MM.1S (cell line): ENCODE results near the gene VEZT.

Source experiments
- DNase-seq: peaks from one replicate; pipeline ENCODE4 v3.0.0-alpha.2; 2015
- H2AFZ ChIP-seq: fragments of 300-600 bp; sonication (generic); 2 replicates; pipeline ENCODE4 v1.6.0; 2016; ENCODE audit warnings: antibody characterized with exemption, low read length
- H3F3A ChIP-seq: fragments of 300-600 bp; sonication (generic); 2 replicates; pipeline ENCODE4 v1.6.1; 2016; ENCODE audit warnings: mild to moderate bottlenecking, antibody characterized with exemption, low read length, moderate library complexity, mixed read lengths; ENCODE audit not compliant: insufficient read depth
- H3K27ac ChIP-seq: fragments of 300-600 bp; sonication (generic); 2 replicates; pipeline ENCODE4 v1.5.1; 2016; ENCODE audit warnings: mild to moderate bottlenecking, low read length
- H3K27me3 ChIP-seq: fragments of 300-600 bp; sonication (generic); replicated peaks from 2 replicates; pipeline ENCODE4 v1.6.0; 2016; ENCODE audit warnings: low read length; ENCODE audit not compliant: insufficient read depth
- H3K36me3 ChIP-seq: fragments of 300-600 bp; sonication (generic); replicated peaks from 2 replicates; pipeline ENCODE4 v1.6.1; 2016; ENCODE audit warnings: mild to moderate bottlenecking, low read length, mixed read lengths; ENCODE audit not compliant: insufficient read depth
- H3K4me1 ChIP-seq: fragments of 300-600 bp; sonication (generic); 2 replicates; pipeline ENCODE4 v1.6.1; 2016; ENCODE audit warnings: low read length, mixed read lengths
- H3K4me2 ChIP-seq: fragments of 300-600 bp; sonication (generic); 2 replicates; pipeline ENCODE4 v1.6.0; 2016; ENCODE audit warnings: low read depth, low read length
- H3K4me3 ChIP-seq: fragments of 300-600 bp; sonication (generic); 2 replicates; pipeline ENCODE4 v1.5.1; 2016; ENCODE audit warnings: low read length, mixed read lengths
- H3K79me2 ChIP-seq: fragments of 300-600 bp; sonication (generic); 2 replicates; pipeline ENCODE4 v1.6.1; 2016; ENCODE audit warnings: mixed run types, low read length, mixed read lengths
- H3K9ac ChIP-seq: fragments of 300-600 bp; sonication (generic); 2 replicates; pipeline ENCODE4 v1.6.1; 2016; ENCODE audit warnings: low read length, mixed read lengths
- H3K9me2 ChIP-seq: fragments of 300-600 bp; sonication (generic); replicated peaks from 2 replicates; pipeline ENCODE4 v1.6.1; 2016; ENCODE audit warnings: mild to moderate bottlenecking, low read length, mixed read lengths; ENCODE audit not compliant: insufficient read depth
- H3K9me3 ChIP-seq: fragments of 300-600 bp; sonication (generic); replicated peaks from 2 replicates; pipeline ENCODE4 v1.6.1; 2016; ENCODE audit warnings: mild to moderate bottlenecking, low read length, mixed read lengths; ENCODE audit not compliant: insufficient read depth
- H4K20me1 ChIP-seq: fragments of 300-600 bp; sonication (generic); 2 replicates; pipeline ENCODE4 v1.6.1; 2016; ENCODE audit warnings: mild to moderate bottlenecking, low read length, moderate library complexity, mixed read lengths; ENCODE audit not compliant: insufficient read depth
- EZH2 ChIP-seq: fragments of 300-600 bp; sonication (generic); optimal IDR thresholded peaks from 2 replicates; pipeline ENCODE3; 2017; ENCODE audit warnings: low read depth, mild to moderate bottlenecking, antibody characterized with exemption, low read length, mixed read lengths
- EZH2phosphoT487 ChIP-seq: fragments of 300-600 bp; sonication (generic); IDR thresholded peaks from 2 replicates; pipeline ENCODE4 v1.6.1; 2018; ENCODE audit warnings: antibody characterized with exemption, low read length
- TF ChIP-seq, protein P1 (sequence below): fragments of 300-600 bp; sonication (generic); IDR thresholded peaks from 2 replicates; pipeline ENCODE4 v1.5.1; 2016; ENCODE audit warnings: antibody characterized with exemption, low read length, mixed read lengths

The VEZT gene

DNA sequence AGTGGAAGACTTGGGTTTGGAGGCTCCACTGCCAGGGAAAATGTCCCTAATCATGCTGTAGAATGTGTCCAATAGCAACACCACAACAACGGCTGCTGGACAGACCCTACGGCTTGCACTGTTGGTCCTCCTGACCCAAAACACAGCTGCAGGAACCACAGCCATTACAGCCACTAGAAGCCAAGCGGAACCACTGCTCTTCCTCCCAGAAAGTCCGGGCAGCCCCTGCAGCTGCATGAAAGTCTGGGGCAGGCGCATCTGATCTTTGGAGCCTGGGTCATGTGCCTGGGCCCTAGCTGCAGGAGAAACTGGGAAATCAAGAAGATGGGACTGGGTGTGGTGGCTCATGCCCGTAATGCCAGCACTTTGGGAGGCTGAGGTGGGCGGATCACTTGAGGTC lies 131.7 kb downstream of the VEZT start:
- H3K79me2 ChIP-seq: no peaks in the 10 kb centered on the region
- no peak overlapping the region for H3K9ac ChIP-seq
- H3K9me2 ChIP-seq: no peaks in the 10 kb centered on the region
- DNase-seq: no peak
- no peaks in the 10 kb centered on the region for H3K4me1 ChIP-seq
- H2AFZ ChIP-seq: no peak overlapping the region
- H3K27me3 ChIP-seq: no peaks in the 10 kb centered on the region
- no peak overlapping the region for H3K27ac ChIP-seq
- no peaks in the 10 kb centered on the region for H3K9me3 ChIP-seq
- no peaks in the 10 kb centered on the region for H3K36me3 ChIP-seq
- no peaks in the 10 kb centered on the region for H4K20me1 ChIP-seq
- no peak overlapping the region for H3K4me3 ChIP-seq
- no peak for TF ChIP-seq EZH2phosphoT487
- TF ChIP-seq, protein P1, sequence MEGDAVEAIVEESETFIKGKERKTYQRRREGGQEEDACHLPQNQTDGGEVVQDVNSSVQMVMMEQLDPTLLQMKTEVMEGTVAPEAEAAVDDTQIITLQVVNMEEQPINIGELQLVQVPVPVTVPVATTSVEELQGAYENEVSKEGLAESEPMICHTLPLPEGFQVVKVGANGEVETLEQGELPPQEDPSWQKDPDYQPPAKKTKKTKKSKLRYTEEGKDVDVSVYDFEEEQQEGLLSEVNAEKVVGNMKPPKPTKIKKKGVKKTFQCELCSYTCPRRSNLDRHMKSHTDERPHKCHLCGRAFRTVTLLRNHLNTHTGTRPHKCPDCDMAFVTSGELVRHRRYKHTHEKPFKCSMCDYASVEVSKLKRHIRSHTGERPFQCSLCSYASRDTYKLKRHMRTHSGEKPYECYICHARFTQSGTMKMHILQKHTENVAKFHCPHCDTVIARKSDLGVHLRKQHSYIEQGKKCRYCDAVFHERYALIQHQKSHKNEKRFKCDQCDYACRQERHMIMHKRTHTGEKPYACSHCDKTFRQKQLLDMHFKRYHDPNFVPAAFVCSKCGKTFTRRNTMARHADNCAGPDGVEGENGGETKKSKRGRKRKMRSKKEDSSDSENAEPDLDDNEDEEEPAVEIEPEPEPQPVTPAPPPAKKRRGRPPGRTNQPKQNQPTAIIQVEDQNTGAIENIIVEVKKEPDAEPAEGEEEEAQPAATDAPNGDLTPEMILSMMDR: no peak
- no peak for TF ChIP-seq EZH2
- H3F3A ChIP-seq: no peaks in the 10 kb centered on the region
- H3K4me2 ChIP-seq: no peak overlapping the region

DNA sequence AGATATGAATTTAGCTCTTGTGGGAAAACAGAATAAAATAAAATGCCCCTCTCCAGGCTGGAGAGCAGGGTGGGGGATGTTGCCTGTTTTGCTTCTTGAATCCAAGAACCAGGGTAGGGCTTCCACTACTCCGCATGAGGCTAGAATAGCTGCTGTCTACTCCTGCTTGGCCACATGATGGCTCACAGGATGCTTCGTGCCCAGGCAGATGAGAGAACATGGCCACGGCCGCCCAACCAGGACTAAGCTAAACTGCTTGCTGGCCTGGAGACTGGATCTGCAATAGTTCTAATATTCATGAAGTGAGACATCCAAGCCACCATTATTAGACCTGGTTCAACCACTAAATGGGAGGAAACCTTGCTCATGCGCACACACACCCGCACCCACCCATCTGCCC lies 134.1 kb downstream of the VEZT start:
- Histone ChIP-seq H3F3A (no peaks in the 10 kb centered on the region), H3K79me2 (no peaks in the 10 kb centered on the region), H3K36me3 (no peaks in the 10 kb centered on the region), H3K9me3 (no peaks in the 10 kb centered on the region), H3K4me2 (no peak overlapping the region), H3K4me3 (no peak overlapping the region), H3K9me2 (no peaks in the 10 kb centered on the region), H2AFZ (no peak overlapping the region), H3K9ac (no peak overlapping the region), H3K4me1 (no peaks in the 10 kb centered on the region), H3K27ac (no peak overlapping the region), H3K27me3 (no peaks in the 10 kb centered on the region), H4K20me1 (no peaks in the 10 kb centered on the region)
- TF ChIP-seq EZH2phosphoT487 (no peak), EZH2 (no peak)
- TF ChIP-seq, protein P1: no peak
- no peak for DNase-seq
